GM12878 (cell line): ENCODE data around the gene NCOA6. TPM values are rescaled to one million over a fixed set of nuclear protein-coding genes. Genes with fewer than 3 reads are reported as not detected.

Source experiments
- ATAC-seq: fragments of 200-7000 bp; cut with Tn5 transposase; 3 replicates; pipeline ENCODE4 v1.9.1; 2020; ENCODE audit warnings: mild to moderate bottlenecking, moderate library complexity
- BruUV-seq: library from RNA; stranded (reverse); fragments of 400-500 nt; replicated peaks from 2 replicates; lab custom pipeline; 2021; lab: Mats Ljungman, UMichigan
- CTCF ChIA-PET: fragments of 300-600 bp; sonication (Branson Sonifier 250); formaldehyde crosslinking; extraction: SDS; loops from one replicate; lab custom pipeline; 2021; ENCODE audit warnings: inconsistent platforms; lab: Yijun Ruan, JAX
- POLR2A ChIA-PET: fragments of 350-600 bp; formaldehyde crosslinking; extraction: SDS; loops from one replicate; lab custom pipeline; 2021; ENCODE audit warnings: inconsistent platforms; lab: Charles Lee
- RAD21 ChIA-PET: fragments of 300-600 bp; sonication (Branson Sonifier 250); formaldehyde crosslinking; loops from one replicate; lab custom pipeline; 2023; ENCODE audit warnings: antibody characterized with exemption; ENCODE audit not compliant: unreplicated experiment; lab: Charles Lee
- SMC1A ChIA-PET: fragments of 300-600 bp; sonication (Branson Sonifier 250); formaldehyde crosslinking; loops from one replicate; lab custom pipeline; 2023; ENCODE audit not compliant: unreplicated experiment, uncharacterized antibody; lab: Charles Lee
- DNase-seq: peaks from one replicate; pipeline ENCODE4 v3.0.0-alpha.2; 2011; ENCODE audit warnings: low read depth, low spot score
- FAIRE-seq: peaks from 3 replicates; lab custom pipeline; 2011; peaks lifted over from hg19 to GRCh38; lab: Jason Lieb, UNC
- H2AFZ ChIP-seq: 2 replicates; pipeline ENCODE4 v1.6.0; 2011; ENCODE audit warnings: low read depth, low read length, control low read depth; ENCODE audit not compliant: control insufficient read depth
- H3K27ac ChIP-seq: 2 replicates; pipeline ENCODE4 v1.5.1; 2011; ENCODE audit warnings: control low read depth; ENCODE audit not compliant: control insufficient read depth, insufficient read depth
- H3K27me3 ChIP-seq, 2 experiments: replicated peaks in 1 of 2; 2 replicates each; pipeline versions ENCODE4 v1.6.0 to v1.6.1; 2011; ENCODE audit warnings: low read length in 1 of 2; ENCODE audit not compliant: control insufficient read depth in 2 of 2, insufficient read depth in 2 of 2
- H3K36me3 ChIP-seq, 2 experiments: 2 replicates each; pipeline ENCODE4 v1.5.1; 2011; ENCODE audit warnings: low read length in 1 of 2; ENCODE audit not compliant: control insufficient read depth in 2 of 2, insufficient read depth in 2 of 2
- H3K4me1 ChIP-seq: 2 replicates; pipeline ENCODE4 v1.6.1; 2011; ENCODE audit warnings: mild to moderate bottlenecking, low read length, moderate library complexity, mixed read lengths; ENCODE audit not compliant: control insufficient read depth, insufficient read depth
- H3K4me2 ChIP-seq: 2 replicates; pipeline ENCODE4 v1.6.0; 2011; ENCODE audit warnings: control low read depth; ENCODE audit not compliant: control insufficient read depth, insufficient read depth
- H3K4me3 ChIP-seq: fragments of 200-600 bp; sonication (generic); 2 replicates; pipeline ENCODE4 v1.5.1; 2016
- H3K79me2 ChIP-seq: 2 replicates; pipeline ENCODE4 v1.6.0; 2011; ENCODE audit warnings: low read length; ENCODE audit not compliant: control insufficient read depth, insufficient read depth
- H3K9ac ChIP-seq: 2 replicates; pipeline ENCODE4 v1.8.0; 2011; ENCODE audit warnings: low read length, control low read depth, mixed read lengths; ENCODE audit not compliant: control insufficient read depth, insufficient read depth
- H3K9me3 ChIP-seq: replicated peaks from 3 replicates; pipeline ENCODE4 v1.5.1; 2011; ENCODE audit warnings: mild to moderate bottlenecking, low read length; ENCODE audit not compliant: control insufficient read depth, insufficient read depth
- H4K20me1 ChIP-seq: 2 replicates; pipeline ENCODE4 v1.6.0; 2011; ENCODE audit not compliant: control insufficient read depth, insufficient read depth
- E4F1 ChIP-seq: fragments of 450-650 bp; IDR thresholded peaks from 2 replicates; pipeline ENCODE4 v1.6.1; 2018; ENCODE audit warnings: borderline replicate concordance, mild to moderate bottlenecking; ENCODE audit not compliant: partially characterized antibody
- PBX3 ChIP-seq: IDR thresholded peaks from 2 replicates; pipeline ENCODE4 v1.6.1; 2011; ENCODE audit warnings: mild to moderate bottlenecking, low read depth, low read length, moderate library complexity; ENCODE audit not compliant: insufficient replicate concordance
- POLR2AphosphoS2 ChIP-seq: IDR thresholded peaks from 2 replicates; pipeline ENCODE4 v1.6.1; 2011; ENCODE audit warnings: low read depth, mild to moderate bottlenecking, low read length, improper control_type of control experiment, moderate library complexity
- SMAD1 ChIP-seq: fragments of 450-650 bp; IDR thresholded peaks from 2 replicates; pipeline ENCODE4 v1.6.1; 2018; ENCODE audit warnings: mild to moderate bottlenecking, low read depth; ENCODE audit not compliant: partially characterized antibody
- SUZ12 ChIP-seq: fragments of 200-600 bp; sonication (generic); IDR thresholded peaks from one replicate; pipeline ENCODE4 v1.6.1; 2018; ENCODE audit warnings: antibody characterized with exemption, mild to moderate bottlenecking; ENCODE audit not compliant: unreplicated experiment
- WGBS: methylation state at CpG from one replicate; pipeline ENCODE4 v1.1.6; 2016; ENCODE audit warnings: low lambda C conversion rate; ENCODE audit not compliant: insufficient replicate concordance, insufficient coverage; ENCODE audit errors: missing lambda C conversion rate; 5-methylcytosine and 5-hydroxymethylcytosine counted together
- in situ Hi-C: fragments of 300-500 bp; cut with MboI; formaldehyde crosslinking; loops from 9 replicates; pipeline ENCODE4 v1.14.3; 2018; ENCODE audit warnings: mixed read lengths
- intact Hi-C: fragments of 100-400 bp; cut with micrococcal nuclease; formaldehyde crosslinking; loops from one replicate; pipeline ENCODE4 v1.14.2; 2022; ENCODE audit not compliant: unreplicated experiment
- polyA plus RNA-seq, 11 experiments: library from polyadenylated mRNA; depleted of rRNA in 4 of 11; unstranded in 6 of 11; stranded (reverse) in 5 of 11; fragments of >200 nt; fragmentation: Nextera tagmentation in 4 of 11; fragmentation: Illumina TruSeq in 1 of 11; extraction: Ambion mirVana in 4 of 11; extraction: Trizol in 1 of 11; gene quantifications; 1 replicate in 1 of 11; 2 replicates in 10 of 11; pipeline versions ENCODE4 v1.2.1 to v1.2.3, GENCODE V29; 2011 to 2016; ENCODE audit warnings: inconsistent platforms in 2 of 11, missing spikeins in 2 of 11, low read depth in 1 of 11
- total RNA-seq, 4 experiments: library from RNA; depleted of rRNA in 3 of 4; stranded (reverse); fragments of >200 nt in 3 of 4; fragmentation: Illumina TruSeq in 1 of 4; extraction: Trizol in 1 of 4; gene quantifications; 2 replicates each; pipeline versions ENCODE4 v1.2.1 to v1.2.3, GENCODE V29; 2013 to 2021

NCOA6 gene
- total and polyA plus RNA-seq, 10 of the 15 experiments (the other 5 are each of a cell fraction or from before 2014, with no cell fraction given) = 6.1 to 20.6 (median 12.6) TPM

GRCh38 chr20:34716921-34717229, 108.6 kb downstream of the NCOA6 start:
- intact Hi-C loops (no loop called here), in situ Hi-C loops (no loop called here)
- RAD21 ChIA-PET = interaction anchor here (1.1 to 1.4 kb wide), 2 partner anchors 32 to 53 kb away, joined by 3 read pairs; no protein-coding TSS in a partner anchor
- ATAC-seq (no peak), DNase-seq (no peak), FAIRE-seq (no peak)
- BruUV-seq = no TSS peak
- Histone ChIP-seq H2AFZ (no peak overlapping the region), H3K9ac (no peak overlapping the region), H3K36me3 (peaks cover 0 to 4% of the 10 kb centered on the region in 2 experiments; a peak in 2 of 4 replicates), H3K27me3 (no peaks in the 10 kb centered on the region), H3K4me3 (no peak overlapping the region), H4K20me1 (no peaks in the 10 kb centered on the region), H3K4me1 (peaks cover 49% of the 10 kb centered on the region), H3K4me2 (no peak overlapping the region), H3K27ac (no peak overlapping the region), H3K9me3 (no peaks in the 10 kb centered on the region), H3K79me2 (no peaks in the 10 kb centered on the region)
- SMC1A ChIA-PET = interaction anchor here (1.0 kb wide), 1 partner anchor 32 kb away, joined by 3 read pairs; no protein-coding TSS in a partner anchor
- POLR2A ChIA-PET = interaction anchor here (0.6 kb wide), 1 partner anchor 904 kb away, joined by 3 read pairs; no protein-coding TSS in a partner anchor
- TF ChIP-seq SMAD1 = no peak
- TF ChIP-seq E4F1 = no peak
- TF ChIP-seq SUZ12 = no peak
- no peak for TF ChIP-seq POLR2AphosphoS2
- TF ChIP-seq PBX3 = no peak
- CTCF ChIA-PET = interaction anchor here (0.8 to 1.3 kb wide), 3 partner anchors 10 to 38 kb away, joined by 3 read pairs; no protein-coding TSS in a partner anchor
- whole genome bisulfite sequencing = 96% methylated on average over 2 of the region's 2 CpGs
